GM12892 (cell line): ENCODE results near the gene GSK3B.

Experiments
- POLR2A ChIP-seq: IDR thresholded peaks from 2 replicates; pipeline ENCODE4 v1.6.1; 2011; ENCODE audit warnings: low read depth, low read length, control low read depth
- POLR2AphosphoS5 ChIP-seq: IDR thresholded peaks from 2 replicates; pipeline ENCODE4 v1.6.1; 2011; ENCODE audit warnings: low read depth, low read length, control low read depth
- TAF1 ChIP-seq: IDR thresholded peaks from 2 replicates; pipeline ENCODE4 v1.6.1; 2011; ENCODE audit warnings: low read depth, mild to moderate bottlenecking, control low read depth, low read length, borderline replicate concordance

DNA sequence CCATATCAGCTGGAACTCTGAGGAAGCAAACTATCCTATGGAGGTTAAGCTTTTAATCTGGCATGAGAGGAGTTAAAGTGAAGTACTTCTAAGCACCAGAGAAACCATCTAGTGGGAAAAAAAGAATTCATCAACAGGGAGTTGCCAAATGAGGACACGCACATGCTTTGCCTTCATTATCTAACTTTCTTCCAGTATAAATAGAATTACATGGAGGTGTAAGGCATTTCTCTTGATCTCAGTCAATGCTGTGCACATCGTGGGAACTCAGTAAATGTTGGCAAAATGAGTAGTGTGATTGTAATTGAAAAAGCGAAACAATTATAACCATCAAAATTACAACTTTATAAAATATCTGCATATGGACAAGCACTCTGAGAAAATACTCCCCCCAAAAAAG is 8.0 kb upstream of the GSK3B start:
- no peak for TF ChIP-seq POLR2A
- no peak for TF ChIP-seq POLR2AphosphoS5
- TF ChIP-seq TAF1 = no peak
